Measurements from ENCODE around the gene OTUD5.
A peak's percentile ranks its signal among the peaks of the same experiment; 100 is the strongest.

Gene OTUD5

GRCh38 chrX:48938721-48939425 lies 18.5 kb downstream of the OTUD5 start:
- TF ChIP-seq CTCF (IDR thresholded peaks at IDR 0.05; ENCODE audit: low read depth, low read length, missing control alignments): no peak
- no peak for DNase-seq (ENCODE audit: low read depth)
- in situ Hi-C loops (cut with HindIII; ENCODE audit: low sequenced_read_pairs): no loop called here
- no peak overlapping the region for H3K4me3 ChIP-seq (ENCODE audit: low read depth, low read length)

GRCh38 chrX:48937054-48937907 lies 20.1 kb downstream of the OTUD5 start:
- TF ChIP-seq CTCF (IDR thresholded peaks at IDR 0.05; ENCODE audit: low read depth, low read length, missing control alignments): peak; percentile 36
- H3K4me3 ChIP-seq (ENCODE audit: low read depth, low read length): no peak overlapping the region
- in situ Hi-C loops (cut with HindIII; ENCODE audit: low sequenced_read_pairs): no loop called here
- DNase-seq (ENCODE audit: low read depth): peak; percentile 65

- no peak for DNase-seq (ENCODE audit: low read depth)
- no peak for TF ChIP-seq CTCF (IDR thresholded peaks at IDR 0.05; ENCODE audit: low read depth, low read length, missing control alignments)
These were observed 20.9 kb downstream of the OTUD5 start for GRCh38 chrX:48936429-48937053.

GRCh38 chrX:48935301-48935670 lies 22.1 kb downstream of the OTUD5 start:
- no peak for DNase-seq (ENCODE audit: low read depth)
- no peak overlapping the region for H3K4me3 ChIP-seq (ENCODE audit: low read depth, low read length)
- TF ChIP-seq CTCF (IDR thresholded peaks at IDR 0.05; ENCODE audit: low read depth, low read length, missing control alignments): no peak
- in situ Hi-C loops (cut with HindIII; ENCODE audit: low sequenced_read_pairs): no loop called here

More at GRCh38 chrX:48936429-48937053, 20.9 kb downstream of the OTUD5 start:
- in situ Hi-C loops (cut with HindIII; ENCODE audit: low sequenced_read_pairs): no loop called here
- no peak overlapping the region for H3K4me3 ChIP-seq (ENCODE audit: low read depth, low read length)

GRCh38 chrX:48934581-48935300 lies 22.7 kb downstream of the OTUD5 start:
- in situ Hi-C loops (cut with HindIII; ENCODE audit: low sequenced_read_pairs): no loop called here
- no peak overlapping the region for H3K4me3 ChIP-seq (ENCODE audit: low read depth, low read length)
- TF ChIP-seq CTCF (IDR thresholded peaks at IDR 0.05; ENCODE audit: low read depth, low read length, missing control alignments): no peak
- DNase-seq (ENCODE audit: low read depth): no peak

GRCh38 chrX:48933757-48934156 lies 23.6 kb downstream of the OTUD5 start:
- TF ChIP-seq CTCF (IDR thresholded peaks at IDR 0.05; ENCODE audit: low read depth, low read length, missing control alignments): no peak
- H3K4me3 ChIP-seq (ENCODE audit: low read depth, low read length): no peak overlapping the region
- no peak for DNase-seq (ENCODE audit: low read depth)
- in situ Hi-C loops (cut with HindIII; ENCODE audit: low sequenced_read_pairs): no loop called here
